ENCODE data around the gene MSRB3. TPM values are rescaled to one million over a fixed set of nuclear protein-coding genes. Genes with fewer than 3 reads are reported as not detected.

MSRB3 gene
- total RNA-seq, 1 donor from 2014 or later: 66.5 TPM

- DNase-seq (ENCODE audit: low spot score): no peak
Observed at GRCh38 chr12:65325183-65325582, 46.7 kb downstream of the MSRB3 start.

- DNase-seq (ENCODE audit: low spot score): no peak
Observed at GRCh38 chr12:65326616-65327015, 48.1 kb downstream of the MSRB3 start.

GRCh38 chr12:65327207-65328076, 49.0 kb downstream of the MSRB3 start:
- no peak for DNase-seq (ENCODE audit: low spot score)

- no peak for DNase-seq (ENCODE audit: low spot score)
Observed at GRCh38 chr12:65329721-65330120, 51.2 kb downstream of the MSRB3 start.

- no peak for DNase-seq (ENCODE audit: low spot score)
Observed at GRCh38 chr12:65330331-65330730, 51.8 kb downstream of the MSRB3 start.

- DNase-seq (ENCODE audit: low spot score): no peak
Observed at GRCh38 chr12:65331456-65331855, 53.0 kb downstream of the MSRB3 start.

GRCh38 chr12:65333649-65334048, 55.2 kb downstream of the MSRB3 start:
- DNase-seq (ENCODE audit: low spot score): no peak

GRCh38 chr12:65334521-65334920, 56.0 kb downstream of the MSRB3 start:
- DNase-seq (ENCODE audit: low spot score): no peak

- no peak for DNase-seq (ENCODE audit: low spot score)
Observed at GRCh38 chr12:65335021-65335714, 56.7 kb downstream of the MSRB3 start.

- no peak for DNase-seq (ENCODE audit: low spot score)
Observed at GRCh38 chr12:65335981-65336380, 57.5 kb downstream of the MSRB3 start.

GRCh38 chr12:65339161-65339560, 60.7 kb downstream of the MSRB3 start:
- no peak for DNase-seq (ENCODE audit: low spot score)

GRCh38 chr12:65343230-65343629, 64.7 kb downstream of the MSRB3 start:
- no peak for DNase-seq (ENCODE audit: low spot score)

- no peak for DNase-seq (ENCODE audit: low spot score)
Observed at GRCh38 chr12:65343801-65344200, 65.3 kb downstream of the MSRB3 start.

- no peak for DNase-seq (ENCODE audit: low spot score)
Observed at GRCh38 chr12:65355461-65355860, 77.0 kb downstream of the MSRB3 start.

- no peak for DNase-seq (ENCODE audit: low spot score)
Observed at GRCh38 chr12:65362234-65363031, 84.0 kb downstream of the MSRB3 start.

- DNase-seq (ENCODE audit: low spot score): no peak
Observed at GRCh38 chr12:65364046-65364445, 85.6 kb downstream of the MSRB3 start.

- DNase-seq (ENCODE audit: low spot score): no peak
Observed at GRCh38 chr12:65367396-65367795, 88.9 kb downstream of the MSRB3 start.

- no peak for DNase-seq (ENCODE audit: low spot score)
Observed at GRCh38 chr12:65368055-65368454, 89.6 kb downstream of the MSRB3 start.

GRCh38 chr12:65372574-65372973, 94.1 kb downstream of the MSRB3 start:
- no peak for DNase-seq (ENCODE audit: low spot score)

GRCh38 chr12:65384240-65384639, 105.8 kb downstream of the MSRB3 start:
- DNase-seq (ENCODE audit: low spot score): no peak

GRCh38 chr12:65387396-65387795, 108.9 kb downstream of the MSRB3 start:
- DNase-seq (ENCODE audit: low spot score): no peak

GRCh38 chr12:65389436-65389835, 111.0 kb downstream of the MSRB3 start:
- DNase-seq (ENCODE audit: low spot score): no peak

Measured in ureter (tissue), 1 donor.